Measurements from ENCODE around the gene ABI1.

DNA sequence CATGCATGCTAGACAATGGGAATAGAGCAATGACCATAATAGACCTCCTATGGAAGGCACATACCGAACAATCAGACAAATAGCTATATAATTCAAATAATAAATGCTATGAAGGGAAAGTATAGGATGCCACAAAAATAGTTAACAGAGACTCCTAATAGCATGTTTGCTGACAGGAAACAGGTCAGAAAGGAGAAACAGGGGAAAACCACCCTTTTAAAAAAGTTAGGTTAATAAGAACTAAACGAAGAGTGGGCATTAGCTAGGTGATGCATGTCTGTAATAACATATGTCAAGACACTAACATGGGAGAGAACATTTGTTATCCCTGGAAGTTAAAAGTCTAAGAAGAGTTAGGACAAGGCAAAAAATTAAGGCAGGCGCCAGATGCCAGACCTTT is 58.9 kb downstream of the ABI1 start:
- TF ChIP-seq, protein P1, sequence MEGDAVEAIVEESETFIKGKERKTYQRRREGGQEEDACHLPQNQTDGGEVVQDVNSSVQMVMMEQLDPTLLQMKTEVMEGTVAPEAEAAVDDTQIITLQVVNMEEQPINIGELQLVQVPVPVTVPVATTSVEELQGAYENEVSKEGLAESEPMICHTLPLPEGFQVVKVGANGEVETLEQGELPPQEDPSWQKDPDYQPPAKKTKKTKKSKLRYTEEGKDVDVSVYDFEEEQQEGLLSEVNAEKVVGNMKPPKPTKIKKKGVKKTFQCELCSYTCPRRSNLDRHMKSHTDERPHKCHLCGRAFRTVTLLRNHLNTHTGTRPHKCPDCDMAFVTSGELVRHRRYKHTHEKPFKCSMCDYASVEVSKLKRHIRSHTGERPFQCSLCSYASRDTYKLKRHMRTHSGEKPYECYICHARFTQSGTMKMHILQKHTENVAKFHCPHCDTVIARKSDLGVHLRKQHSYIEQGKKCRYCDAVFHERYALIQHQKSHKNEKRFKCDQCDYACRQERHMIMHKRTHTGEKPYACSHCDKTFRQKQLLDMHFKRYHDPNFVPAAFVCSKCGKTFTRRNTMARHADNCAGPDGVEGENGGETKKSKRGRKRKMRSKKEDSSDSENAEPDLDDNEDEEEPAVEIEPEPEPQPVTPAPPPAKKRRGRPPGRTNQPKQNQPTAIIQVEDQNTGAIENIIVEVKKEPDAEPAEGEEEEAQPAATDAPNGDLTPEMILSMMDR (IDR thresholded peaks at IDR 0.05) = no peak
- TF ChIP-seq POLR2A (IDR thresholded peaks at IDR 0.05) = no peak

All from testis (tissue), 2 donors.